Activated naive CD4-positive, alpha-beta T cell treated with anti-CD3 and anti-CD28 coated beads for 36 hours (primary cell): ENCODE measurements around the gene TNNT2. TPM values are rescaled to one million over a fixed set of nuclear protein-coding genes. Genes with fewer than 3 reads are reported as not detected.
A peak's percentile ranks its signal among the peaks of the same experiment; 100 is the strongest.

Experiments
- CTCF ChIA-PET: fragments of 350-600 bp; sonication (Branson Sonifier 250); formaldehyde crosslinking; loops from one replicate; lab custom pipeline; 2021; ENCODE audit warnings: antibody characterized with exemption; lab: Charles Lee
- DNase-seq: peaks from one replicate; pipeline ENCODE4 v3.0.0-alpha.2; 2020
- H3K27ac Mint-ChIP-seq: one replicate; pipeline ENCODE4 v1.8.0; 2021; ENCODE audit warnings: mild to moderate bottlenecking, mixed read lengths
- H3K27me3 Mint-ChIP-seq: one replicate; pipeline ENCODE4 v1.8.0; 2021; ENCODE audit warnings: low read depth, mixed read lengths
- H3K36me3 Mint-ChIP-seq: one replicate; pipeline ENCODE4 v1.8.0; 2021; ENCODE audit warnings: low read depth, mixed read lengths
- H3K4me1 Mint-ChIP-seq: one replicate; pipeline ENCODE4 v1.8.0; 2021; ENCODE audit warnings: low read depth, mixed read lengths
- H3K4me3 Mint-ChIP-seq: one replicate; pipeline ENCODE4 v1.8.0; 2021; ENCODE audit warnings: mild to moderate bottlenecking, moderate library complexity, mixed read lengths
- H3K9me3 Mint-ChIP-seq: one replicate; pipeline ENCODE4 v1.8.0; 2021; ENCODE audit warnings: mixed read lengths
- intact Hi-C: fragments of 100-400 bp; cut with micrococcal nuclease; formaldehyde crosslinking; loops from one replicate; pipeline ENCODE4 v1.15.1; 2023
- total RNA-seq, 2 experiments: library from RNA; stranded (reverse); gene quantifications; one replicate each; pipeline ENCODE4 v1.2.3, GENCODE V29; 2021

The TNNT2 gene
- total RNA-seq, 2 experiments from 2014 or later, result not detected

DNA sequence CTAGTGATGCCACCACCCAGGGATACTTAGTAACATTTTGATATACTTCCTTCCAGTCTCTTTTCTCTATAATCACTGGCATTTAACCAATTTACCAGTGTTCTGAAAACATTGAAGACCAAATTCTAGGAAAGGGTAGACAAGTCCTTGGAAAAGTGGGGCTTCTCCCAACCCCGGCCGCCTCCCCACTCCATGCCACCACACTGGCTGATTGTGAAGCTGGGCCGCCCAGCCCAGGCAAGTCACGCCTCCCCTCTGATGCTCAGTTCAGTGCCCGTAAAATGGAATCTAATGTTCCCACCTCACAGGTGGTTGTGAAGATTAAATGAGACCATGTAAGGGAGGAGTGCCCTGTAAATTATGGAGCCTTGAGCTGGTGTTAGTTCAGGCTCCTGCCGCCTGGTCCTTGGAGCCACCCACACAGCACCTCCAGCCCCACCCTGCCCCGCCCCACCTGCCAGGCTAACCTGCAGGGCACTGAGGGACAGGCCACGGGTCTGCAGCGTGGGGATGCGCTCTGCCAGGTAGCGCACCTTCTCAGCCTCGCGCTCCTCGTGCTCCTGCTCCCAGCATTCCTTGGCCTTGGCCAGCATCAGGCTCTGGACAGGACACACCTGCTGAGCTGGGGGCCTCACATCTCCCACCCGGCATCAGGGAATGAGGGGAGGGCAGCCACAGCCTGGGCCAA lies 36.7 kb upstream of the TNNT2 start:
- Mint-ChIP-seq H3K27ac (no peak overlapping the region), H3K4me3 (no peak overlapping the region), H3K4me1 (no peaks in the 10 kb centered on the region), H3K9me3 (no peaks in the 10 kb centered on the region), H3K27me3 (no peaks in the 10 kb centered on the region), H3K36me3 (no peaks in the 10 kb centered on the region)
- intact Hi-C loops, result no loop called here
- CTCF ChIA-PET, result interaction anchor here (1.2 kb wide), 1 partner anchor 21 kb away, joined by 3 read pairs; no protein-coding TSS in a partner anchor
- DNase-seq, result no peak

DNA sequence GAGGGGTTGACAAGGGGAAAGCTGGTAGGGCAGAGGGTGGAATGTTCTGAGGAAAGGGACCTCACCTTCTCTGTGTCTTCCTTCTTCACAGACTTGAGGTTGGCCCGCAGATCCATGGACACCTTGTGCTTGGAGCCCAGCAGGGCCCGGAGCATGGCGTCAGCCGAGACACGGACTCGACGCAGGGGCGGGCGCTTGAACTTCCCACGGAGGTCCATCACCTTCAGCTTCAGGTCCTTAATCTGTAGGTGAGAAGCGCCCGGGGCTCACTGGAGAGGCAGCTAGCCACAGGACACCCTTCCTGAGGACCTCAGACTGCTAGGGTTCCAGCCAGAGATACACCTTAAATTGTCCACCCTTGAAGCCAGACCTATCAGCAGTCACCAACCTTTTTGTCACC lies 33.8 kb upstream of the TNNT2 start:
- CTCF ChIA-PET, result interaction anchor here (0.6 to 2.1 kb wide), 6 partner anchors 11 to 71 kb away, joined by 3 to 10 read pairs (median 5); no protein-coding TSS in a partner anchor
- no peaks in the 10 kb centered on the region for H3K9me3 Mint-ChIP-seq
- no peaks in the 10 kb centered on the region for H3K27me3 Mint-ChIP-seq

DNA sequence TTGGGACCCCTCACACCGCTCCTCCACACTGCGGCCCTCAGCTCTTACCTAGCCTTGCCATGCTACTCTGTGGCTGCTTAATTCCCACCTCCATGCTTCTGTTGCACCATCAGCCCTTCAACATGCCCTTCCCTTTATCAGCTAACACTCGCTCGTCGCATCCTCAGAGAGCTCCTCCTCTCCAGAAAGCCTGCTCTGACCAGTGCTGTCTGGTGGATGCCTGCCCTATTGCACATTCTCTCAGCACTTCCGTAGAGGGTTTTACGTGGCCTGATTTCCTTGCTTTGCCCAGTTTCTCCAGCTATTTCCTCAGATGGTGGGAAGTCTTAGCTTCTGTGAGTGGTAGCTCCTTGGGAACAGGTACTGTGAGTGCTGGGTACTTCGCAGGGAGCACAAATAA lies 32.0 kb upstream of the TNNT2 start:
- intact Hi-C loops, result no loop called here
- no peak for DNase-seq
- no peaks in the 10 kb centered on the region for H3K27me3 Mint-ChIP-seq
- no peaks in the 10 kb centered on the region for H3K4me1 Mint-ChIP-seq
- H3K36me3 Mint-ChIP-seq, result no peaks in the 10 kb centered on the region
- CTCF ChIA-PET, result interaction anchor here (0.9 to 2.2 kb wide), 9 partner anchors 8 to 94 kb away, joined by 3 to 8 read pairs (median 3); no protein-coding TSS in a partner anchor
- H3K4me3 Mint-ChIP-seq, result no peak overlapping the region
- H3K9me3 Mint-ChIP-seq, result no peaks in the 10 kb centered on the region
- H3K27ac Mint-ChIP-seq, result no peak overlapping the region

More for the DNA sequence above, 33.8 kb upstream of the TNNT2 start:
- Mint-ChIP-seq H3K36me3 (no peaks in the 10 kb centered on the region), H3K4me3 (no peak overlapping the region), H3K4me1 (no peaks in the 10 kb centered on the region), H3K27ac (no peak overlapping the region)
- intact Hi-C loops, result no loop called here
- no peak for DNase-seq

DNA sequence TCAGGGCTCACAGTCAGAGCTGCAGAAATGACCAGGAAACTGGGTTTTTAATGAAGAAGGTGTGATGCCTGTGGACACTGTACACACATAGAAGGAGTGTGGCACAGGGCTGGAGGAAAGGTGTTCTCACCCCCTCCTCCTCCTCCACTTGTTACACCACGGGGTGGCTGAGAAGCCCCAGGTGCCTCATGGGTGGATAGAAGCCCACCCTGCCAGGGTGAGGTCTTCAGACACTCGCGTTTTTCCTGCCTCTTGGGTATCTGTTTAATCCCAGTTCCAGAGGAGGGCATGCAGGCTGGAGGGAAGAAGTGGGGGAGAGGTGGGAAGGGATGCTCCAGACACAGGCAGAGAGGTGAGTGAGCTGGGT lies 31.3 kb upstream of the TNNT2 start:
- DNase-seq, result no peak
- intact Hi-C loops, result loop anchor here (1.0 kb wide), 3 partner anchors 24 to 155 kb away; no protein-coding TSS in a partner anchor
- no peaks in the 10 kb centered on the region for H3K9me3 Mint-ChIP-seq
- no peaks in the 10 kb centered on the region for H3K27me3 Mint-ChIP-seq
- H3K36me3 Mint-ChIP-seq, result no peaks in the 10 kb centered on the region
- H3K4me1 Mint-ChIP-seq, result no peaks in the 10 kb centered on the region
- H3K27ac Mint-ChIP-seq, result no peak overlapping the region
- no peak overlapping the region for H3K4me3 Mint-ChIP-seq
- CTCF ChIA-PET, result interaction anchor here (0.9 to 2.2 kb wide), 6 partner anchors 16 to 95 kb away, joined by 3 to 8 read pairs (median 3); no protein-coding TSS in a partner anchor

DNA sequence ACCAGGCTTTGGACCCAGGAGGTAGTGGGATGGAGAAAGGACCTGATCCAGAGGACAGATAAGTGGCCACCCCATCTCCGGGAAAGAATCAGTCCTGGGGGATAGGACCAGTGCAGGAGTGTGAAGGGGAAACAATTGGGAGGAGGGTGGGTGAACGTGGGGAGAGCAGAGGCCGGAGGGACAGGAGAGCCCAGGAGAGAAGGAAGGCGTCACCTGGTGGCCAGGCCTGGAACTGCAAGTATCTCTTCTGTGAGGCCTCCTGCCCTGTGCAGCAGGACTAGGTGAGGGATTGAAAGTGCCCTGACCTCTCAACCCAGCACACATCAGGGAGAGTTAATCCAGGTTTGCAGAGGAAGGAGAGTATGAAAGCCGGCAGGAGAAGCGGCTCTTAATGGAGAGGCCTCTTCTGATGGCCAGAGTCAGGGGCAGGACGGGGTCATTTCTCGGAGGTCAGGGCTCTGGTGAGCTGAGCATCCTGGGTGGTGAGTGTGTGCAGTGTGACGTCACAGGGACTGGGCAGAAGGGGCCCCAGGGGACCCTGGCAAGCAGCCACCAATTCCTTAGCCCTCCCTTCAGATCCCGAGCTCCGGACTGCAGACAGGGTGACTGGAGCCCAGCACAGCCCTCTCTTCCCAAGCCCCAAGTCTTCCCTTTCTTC lies 30.8 kb upstream of the TNNT2 start:
- intact Hi-C loops, result loop anchor here (1.0 kb wide), 3 partner anchors 23 to 154 kb away; no protein-coding TSS in a partner anchor
- Mint-ChIP-seq H3K4me3 (no peak overlapping the region), H3K27me3 (no peaks in the 10 kb centered on the region), H3K36me3 (no peaks in the 10 kb centered on the region), H3K9me3 (no peaks in the 10 kb centered on the region), H3K27ac (no peak overlapping the region), H3K4me1 (no peaks in the 10 kb centered on the region)
- CTCF ChIA-PET, result interaction anchor here (1.0 to 2.2 kb wide), 4 partner anchors 16 to 95 kb away, joined by 3 to 5 read pairs (median 3); no protein-coding TSS in a partner anchor
- DNase-seq, result peak; percentile 87

DNA sequence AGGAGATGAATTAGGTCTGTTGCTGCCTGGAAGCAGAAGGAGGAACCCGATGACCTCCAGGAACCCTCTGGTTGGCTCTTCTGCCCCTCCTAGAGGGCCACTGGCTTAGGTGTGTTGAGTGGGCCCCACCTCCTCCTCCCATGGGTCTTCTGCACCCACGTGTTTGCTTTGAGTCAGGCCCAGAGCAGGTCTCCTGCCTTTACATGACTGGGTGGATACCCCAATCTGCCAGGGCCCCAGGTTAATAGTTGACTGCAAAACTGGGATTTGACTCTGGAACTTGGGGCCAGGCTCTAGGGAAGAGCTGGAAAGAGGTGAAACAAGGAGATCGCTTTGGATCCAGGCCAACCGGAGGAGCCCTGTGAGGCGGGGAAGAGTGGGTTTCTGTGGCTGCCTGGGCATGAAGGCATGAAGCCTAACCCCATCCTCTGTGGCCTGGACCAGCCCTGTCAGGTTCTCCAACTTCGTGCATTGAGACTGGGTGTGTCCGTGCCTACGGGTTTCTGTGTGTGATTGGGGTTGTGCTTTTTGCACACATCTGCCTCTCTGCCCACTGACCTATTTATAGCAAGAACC lies 29.4 kb upstream of the TNNT2 start:
- CTCF ChIA-PET, result interaction anchor here (1.1 kb wide), 1 partner anchor 19 kb away, joined by 4 read pairs; no protein-coding TSS in a partner anchor
- no peaks in the 10 kb centered on the region for H3K27me3 Mint-ChIP-seq
- H3K4me3 Mint-ChIP-seq, result no peak overlapping the region
- no peaks in the 10 kb centered on the region for H3K36me3 Mint-ChIP-seq
- intact Hi-C loops, result no loop called here
- DNase-seq, result no peak
- H3K27ac Mint-ChIP-seq, result no peak overlapping the region
- H3K9me3 Mint-ChIP-seq, result no peaks in the 10 kb centered on the region
- H3K4me1 Mint-ChIP-seq, result no peaks in the 10 kb centered on the region

DNA sequence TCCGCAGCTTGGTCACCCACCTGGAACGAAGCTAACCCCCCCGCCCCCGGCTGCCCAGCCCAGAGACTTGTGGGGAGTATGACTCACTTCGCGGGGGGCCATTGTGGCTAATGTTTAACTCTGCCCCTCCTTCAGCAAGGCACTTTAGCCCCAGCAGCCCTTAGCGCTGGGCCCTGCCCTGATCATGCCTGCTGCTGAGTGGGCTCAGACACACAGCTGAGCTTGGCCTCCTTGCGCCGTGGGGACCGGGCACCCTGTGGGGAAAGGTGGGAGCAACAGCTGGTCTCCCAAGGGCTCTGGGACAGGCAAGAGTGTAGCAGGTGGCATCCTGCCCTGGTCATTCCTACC lies 28.0 kb upstream of the TNNT2 start:
- Mint-ChIP-seq H3K27me3 (peaks cover 5% of the 10 kb centered on the region), H3K4me1 (no peaks in the 10 kb centered on the region), H3K9me3 (no peaks in the 10 kb centered on the region), H3K27ac (no peak overlapping the region), H3K4me3 (no peak overlapping the region), H3K36me3 (no peaks in the 10 kb centered on the region)
- intact Hi-C loops, result no loop called here
- no peak for DNase-seq
- CTCF ChIA-PET, result interaction anchor here (0.6 to 1.4 kb wide), 6 partner anchors 16 to 150 kb away, joined by 3 to 6 read pairs (median 4); no protein-coding TSS in a partner anchor

DNA sequence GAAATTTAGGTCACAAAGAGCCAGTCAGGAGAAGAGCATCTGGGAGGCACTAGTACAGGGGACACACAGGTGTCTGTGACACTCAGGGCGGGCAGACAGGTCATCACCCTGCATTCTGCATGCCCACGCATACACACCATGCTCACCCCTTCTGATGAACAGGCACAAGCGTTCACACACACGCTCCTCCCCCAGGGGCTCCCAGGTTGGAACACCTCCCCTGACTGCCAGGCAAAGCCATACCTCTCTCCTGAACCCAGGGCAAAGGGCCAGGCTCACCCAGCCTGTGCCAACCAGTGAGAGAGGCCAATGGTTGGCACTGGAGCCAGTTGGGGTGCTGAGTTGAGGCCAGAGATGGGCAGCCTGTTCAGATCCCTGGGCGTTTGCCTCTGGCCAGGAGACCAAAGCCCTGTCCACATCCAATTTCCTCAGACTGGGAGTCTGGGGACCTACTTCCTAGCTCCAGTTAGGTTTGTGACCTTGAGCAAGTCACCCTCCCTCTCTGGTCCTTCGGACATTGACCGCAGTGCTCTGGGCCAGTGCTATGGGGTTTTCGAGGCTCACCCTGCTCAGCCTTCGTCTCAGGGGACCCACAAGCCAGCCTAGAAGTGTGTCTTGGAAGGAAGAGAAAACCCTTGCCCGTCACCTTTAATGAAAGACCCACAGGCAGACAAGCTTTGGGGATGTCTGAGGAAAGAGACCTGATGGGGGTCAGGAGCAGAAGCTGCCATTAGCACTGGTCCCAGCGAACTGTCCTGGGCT lies 27.4 kb upstream of the TNNT2 start:
- no peak overlapping the region for H3K4me3 Mint-ChIP-seq
- H3K36me3 Mint-ChIP-seq, result no peaks in the 10 kb centered on the region
- DNase-seq, result no peak
- no peak overlapping the region for H3K27ac Mint-ChIP-seq
- intact Hi-C loops, result no loop called here
- peaks cover 11% of the 10 kb centered on the region for H3K27me3 Mint-ChIP-seq
- no peaks in the 10 kb centered on the region for H3K9me3 Mint-ChIP-seq
- H3K4me1 Mint-ChIP-seq, result no peaks in the 10 kb centered on the region
- CTCF ChIA-PET, result interaction anchor here (1.0 to 1.4 kb wide), 4 partner anchors 21 to 150 kb away, joined by 3 to 6 read pairs (median 4); no protein-coding TSS in a partner anchor

DNA sequence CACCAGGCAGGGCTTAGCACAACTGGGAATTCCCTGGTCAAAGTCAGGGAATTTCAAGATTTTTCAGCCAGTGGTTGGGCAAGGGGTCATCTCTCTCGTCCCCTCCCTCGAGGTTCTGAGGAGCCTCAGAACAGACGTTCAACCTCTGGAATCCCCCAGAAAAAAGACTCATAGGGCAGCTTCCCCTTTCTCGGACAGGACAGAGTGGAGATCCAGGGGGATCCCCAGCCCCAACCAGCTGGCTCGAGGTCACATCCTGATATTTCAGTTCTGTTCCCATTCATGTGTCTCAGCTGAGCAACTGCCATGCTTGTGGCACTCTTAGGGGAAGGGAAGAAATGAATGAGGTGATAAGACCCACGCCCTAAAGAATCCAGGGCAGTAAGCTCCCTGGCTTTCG lies 26.6 kb upstream of the TNNT2 start:
- no peaks in the 10 kb centered on the region for H3K4me1 Mint-ChIP-seq
- no peaks in the 10 kb centered on the region for H3K36me3 Mint-ChIP-seq
- H3K4me3 Mint-ChIP-seq, result no peak overlapping the region
- CTCF ChIA-PET, result no interaction called here
- DNase-seq, result no peak
- H3K9me3 Mint-ChIP-seq, result no peaks in the 10 kb centered on the region
- H3K27me3 Mint-ChIP-seq, result peaks cover 13% of the 10 kb centered on the region
- intact Hi-C loops, result no loop called here
- H3K27ac Mint-ChIP-seq, result no peak overlapping the region

DNA sequence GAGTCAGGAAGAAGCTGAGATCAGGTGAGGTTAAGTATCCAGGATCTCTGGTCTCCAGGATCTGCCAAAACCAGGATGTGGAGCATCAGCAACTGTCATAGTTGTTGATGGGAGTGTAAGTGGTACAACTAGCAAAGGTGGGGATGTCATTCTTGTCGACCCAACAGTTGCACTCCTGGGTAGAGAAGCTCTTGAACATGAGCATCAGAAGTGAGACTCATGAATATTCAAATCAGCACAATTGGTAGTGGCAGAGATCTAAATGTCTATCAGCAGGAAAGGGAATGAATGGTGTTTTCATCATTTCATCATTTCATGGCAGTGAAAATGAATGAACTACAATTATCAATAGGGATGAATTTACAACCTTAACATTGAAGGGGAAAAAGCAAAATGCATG lies 25.9 kb upstream of the TNNT2 start:
- Mint-ChIP-seq H3K9me3 (no peaks in the 10 kb centered on the region), H3K27ac (no peak overlapping the region), H3K4me1 (no peaks in the 10 kb centered on the region), H3K36me3 (no peaks in the 10 kb centered on the region), H3K4me3 (no peak overlapping the region), H3K27me3 (peaks cover 19% of the 10 kb centered on the region)
- CTCF ChIA-PET, result no interaction called here
- no peak for DNase-seq
- intact Hi-C loops, result no loop called here

DNA sequence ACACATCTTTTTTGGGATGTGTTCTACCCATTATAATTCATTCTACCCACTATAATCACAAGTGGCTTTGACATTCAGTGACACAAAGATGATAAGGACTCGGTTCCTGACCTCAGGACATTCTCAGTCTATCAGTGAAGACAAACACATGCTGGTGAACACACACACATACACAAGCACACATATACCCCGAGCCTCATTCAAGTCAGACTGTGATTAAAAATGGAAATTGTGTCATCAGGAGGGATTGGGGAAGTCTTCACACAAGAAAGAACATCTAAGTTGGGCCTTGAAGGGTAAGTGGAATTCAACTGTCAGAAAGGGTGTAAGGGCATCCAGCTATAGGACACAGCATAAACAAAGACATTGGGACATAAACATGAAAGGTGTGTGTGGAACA lies 24.2 kb upstream of the TNNT2 start:
- no peaks in the 10 kb centered on the region for H3K36me3 Mint-ChIP-seq
- H3K4me1 Mint-ChIP-seq, result no peaks in the 10 kb centered on the region
- CTCF ChIA-PET, result interaction anchor here (1.2 kb wide), 2 partner anchors 111 to 159 kb away, joined by 3 to 4 read pairs; no protein-coding TSS in a partner anchor
- DNase-seq, result no peak
- no peak overlapping the region for H3K4me3 Mint-ChIP-seq
- H3K9me3 Mint-ChIP-seq, result no peaks in the 10 kb centered on the region
- peaks cover 30% of the 10 kb centered on the region for H3K27me3 Mint-ChIP-seq
- intact Hi-C loops, result no loop called here
- H3K27ac Mint-ChIP-seq, result no peak overlapping the region

DNA sequence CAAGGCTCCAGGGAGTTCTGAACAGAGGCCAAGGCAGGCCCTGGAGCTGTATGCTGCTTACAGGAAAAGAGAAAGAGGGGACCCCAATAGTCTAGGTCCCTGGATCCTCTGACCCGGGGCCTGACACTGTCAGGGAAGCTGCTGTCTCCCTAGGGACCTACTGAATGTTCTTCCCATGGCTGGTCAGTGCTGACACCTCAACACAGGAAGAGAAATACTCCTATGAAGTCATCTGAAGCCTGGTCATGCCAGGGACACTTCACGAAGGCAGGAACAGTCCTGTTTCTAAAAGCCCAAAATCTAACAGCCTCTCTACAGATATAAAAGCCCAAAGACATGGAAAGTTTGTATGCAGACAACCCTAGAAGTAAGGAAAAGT lies 23.4 kb upstream of the TNNT2 start:
- Mint-ChIP-seq H3K27ac (no peak overlapping the region), H3K27me3 (peaks cover 33% of the 10 kb centered on the region), H3K4me1 (no peaks in the 10 kb centered on the region), H3K36me3 (no peaks in the 10 kb centered on the region), H3K4me3 (no peak overlapping the region), H3K9me3 (no peaks in the 10 kb centered on the region)
- no peak for DNase-seq
- CTCF ChIA-PET, result interaction anchor here (1.2 to 2.0 kb wide), 3 partner anchors 9 to 160 kb away, joined by 3 to 7 read pairs (median 4); no protein-coding TSS in a partner anchor
- intact Hi-C loops, result no loop called here
